Skeletal muscle tissue (tissue), 4 donors: Measurements from ENCODE around the gene CASKIN2. TPM values are rescaled to one million over a fixed set of nuclear protein-coding genes. Genes with fewer than 3 reads are reported as not detected.

Source experiments
- H3K27ac ChIP-seq: one replicate; pipeline ENCODE4 v1.7.0; 2013; ENCODE audit warnings: mild to moderate bottlenecking, low read depth, low read length, inconsistent platforms
- H3K27me3 ChIP-seq, 3 donors: one replicate each; pipeline ENCODE4 v1.7.0; 2013; ENCODE audit warnings: low read length in 3 of 3; ENCODE audit not compliant: control insufficient read depth in 3 of 3, insufficient read depth in 3 of 3
- H3K36me3 ChIP-seq, 3 donors: one replicate each; pipeline ENCODE4 v1.7.0; 2013; ENCODE audit warnings: low read length in 3 of 3; ENCODE audit not compliant: control insufficient read depth in 3 of 3, insufficient read depth in 3 of 3
- H3K4me1 ChIP-seq, 3 donors: one replicate each; pipeline ENCODE4 v1.7.0; 2013; ENCODE audit warnings: low read length in 3 of 3, mild to moderate bottlenecking in 3 of 3; ENCODE audit not compliant: control insufficient read depth in 3 of 3, insufficient read depth in 3 of 3
- H3K4me3 ChIP-seq, 3 donors: one replicate each; pipeline ENCODE4 v1.7.0; 2013; ENCODE audit warnings: low read length in 3 of 3
- H3K9ac ChIP-seq, 3 donors: one replicate each; pipeline ENCODE4 v1.7.0; 2013; ENCODE audit warnings: low read length in 3 of 3, mild to moderate bottlenecking in 3 of 3, moderate library complexity in 2 of 3, low read depth in 1 of 3
- H3K9me3 ChIP-seq, 3 donors: one replicate each; pipeline ENCODE4 v1.7.0; 2013; ENCODE audit warnings: low read length in 3 of 3; ENCODE audit not compliant: control insufficient read depth in 3 of 3
- total RNA-seq: library from RNA; depleted of rRNA; stranded (reverse); fragments of >200 nt; gene quantifications from one replicate; pipeline ENCODE4 v1.2.3, GENCODE V29; 2014
- donor health status: Osteomylitis.

CASKIN2 gene
- total RNA-seq, 1 donor from 2014 or later, result 8.9 TPM

DNA sequence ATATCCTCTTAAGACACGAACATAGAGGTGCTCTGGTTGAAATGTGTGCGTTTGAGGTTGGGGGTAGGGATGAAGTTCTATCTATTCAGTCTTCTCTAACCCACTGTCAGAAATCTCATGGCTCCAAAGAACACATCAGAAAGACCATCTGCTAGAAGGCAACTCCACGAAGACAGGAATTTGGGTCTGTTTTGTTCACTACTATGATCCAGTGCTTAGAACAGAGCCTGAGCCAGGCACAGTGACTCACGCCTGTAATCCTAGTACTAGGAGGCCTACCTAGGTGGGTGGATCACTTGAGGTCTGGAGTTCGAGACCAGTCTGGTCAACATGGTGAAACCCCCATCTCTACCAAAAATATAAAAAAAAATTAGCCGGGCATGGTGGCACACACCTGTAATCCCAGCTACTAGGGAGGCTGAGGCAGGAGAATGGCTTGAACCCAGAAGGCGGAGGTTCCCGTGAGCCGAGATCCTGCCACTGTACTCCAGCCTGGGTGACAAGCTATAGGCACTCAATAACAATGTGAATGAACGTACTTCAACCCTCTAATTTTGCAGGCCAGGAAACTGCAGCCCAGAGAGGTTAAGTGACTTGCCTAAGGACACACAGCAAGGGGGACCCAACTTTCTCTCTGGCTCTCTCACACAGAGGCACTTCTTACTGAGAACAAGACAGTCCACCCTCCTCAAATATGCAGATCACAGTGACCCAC, 2.3 kb downstream of the CASKIN2 start:
- Histone ChIP-seq H3K4me1 (peaks cover 61 to 81% (median 70%) of the 10 kb centered on the region in 3 donors), H3K4me3 (peak overlapping the region; percentile 82 to 88 (median 85)), H3K9me3 (no peaks in the 10 kb centered on the region), H3K36me3 (peaks cover 8 to 23% (median 9%) of the 10 kb centered on the region in 3 donors), H3K27me3 (no peaks in the 10 kb centered on the region), H3K9ac (peak overlapping the region; percentile 87 to 90 (median 87)), H3K27ac (peak overlapping the region; percentile 91)

- Histone ChIP-seq H3K9me3 (no peaks in the 10 kb centered on the region), H3K27me3 (no peaks in the 10 kb centered on the region), H3K4me1 (peaks cover 55 to 71% (median 58%) of the 10 kb centered on the region in 3 donors), H3K36me3 (peaks cover 12 to 26% (median 14%) of the 10 kb centered on the region in 3 donors), H3K4me3 (peak overlapping the region; percentile 22 to 42 (median 30)), H3K9ac (peak overlapping the region; percentile 45 to 68 (median 59)), H3K27ac (peak overlapping the region; percentile 91)
Observed at GRCh38 chr17:75511610-75512575, 3.4 kb downstream of the CASKIN2 start.

GRCh38 chr17:75511270-75511609, 4.1 kb downstream of the CASKIN2 start:
- Histone ChIP-seq H3K9me3 (no peaks in the 10 kb centered on the region), H3K4me3 (peak overlapping the region; percentile 6 to 42 (median 31)), H3K4me1 (peaks cover 55 to 68% (median 58%) of the 10 kb centered on the region in 3 donors), H3K9ac (peak overlapping the region in 1 of 3 donors; percentile 68), H3K36me3 (peaks cover 15 to 32% (median 19%) of the 10 kb centered on the region in 3 donors), H3K27ac (peak overlapping the region; percentile 91), H3K27me3 (no peaks in the 10 kb centered on the region)

- Histone ChIP-seq H3K4me1 (peaks cover 53 to 66% (median 54%) of the 10 kb centered on the region in 3 donors), H3K27ac (peak overlapping the region; percentile 91), H3K9me3 (no peaks in the 10 kb centered on the region), H3K9ac (peak overlapping the region; percentile 50 to 66 (median 57)), H3K27me3 (no peaks in the 10 kb centered on the region), H3K36me3 (peaks cover 28 to 42% (median 29%) of the 10 kb centered on the region in 3 donors), H3K4me3 (peak overlapping the region in 1 of 3 donors; percentile 41)
Observed at GRCh38 chr17:75509528-75510258, 5.6 kb downstream of the CASKIN2 start.

DNA sequence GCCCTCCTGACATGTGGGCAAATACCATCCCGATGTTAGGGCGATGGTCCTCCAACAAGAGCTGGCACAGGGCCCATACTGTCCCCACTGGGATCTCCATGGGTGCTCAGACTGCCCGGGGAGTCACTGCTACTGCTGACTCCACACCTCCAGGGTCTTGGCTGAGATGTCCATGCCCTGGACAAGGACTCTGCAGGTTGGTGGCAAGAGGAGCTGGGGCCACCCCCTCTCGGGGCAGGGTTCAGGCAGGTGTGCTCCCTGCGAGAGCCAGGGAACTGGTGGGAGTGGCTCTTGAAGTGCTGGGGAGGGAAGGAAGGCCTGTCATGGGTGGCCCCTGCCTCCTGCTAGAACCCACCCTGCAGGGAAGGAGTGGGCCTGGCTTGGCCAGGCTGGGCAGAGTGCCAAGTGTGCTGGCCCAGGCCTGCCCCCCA, 6.4 kb downstream of the CASKIN2 start:
- Histone ChIP-seq H3K4me1 (peaks cover 46 to 66% (median 53%) of the 10 kb centered on the region in 3 donors), H3K9me3 (no peaks in the 10 kb centered on the region), H3K9ac (peak overlapping the region; percentile 50 to 57 (median 57)), H3K4me3 (no peak overlapping the region), H3K36me3 (peaks cover 28 to 42% (median 29%) of the 10 kb centered on the region in 3 donors), H3K27ac (peak overlapping the region; percentile 91), H3K27me3 (no peaks in the 10 kb centered on the region)

DNA sequence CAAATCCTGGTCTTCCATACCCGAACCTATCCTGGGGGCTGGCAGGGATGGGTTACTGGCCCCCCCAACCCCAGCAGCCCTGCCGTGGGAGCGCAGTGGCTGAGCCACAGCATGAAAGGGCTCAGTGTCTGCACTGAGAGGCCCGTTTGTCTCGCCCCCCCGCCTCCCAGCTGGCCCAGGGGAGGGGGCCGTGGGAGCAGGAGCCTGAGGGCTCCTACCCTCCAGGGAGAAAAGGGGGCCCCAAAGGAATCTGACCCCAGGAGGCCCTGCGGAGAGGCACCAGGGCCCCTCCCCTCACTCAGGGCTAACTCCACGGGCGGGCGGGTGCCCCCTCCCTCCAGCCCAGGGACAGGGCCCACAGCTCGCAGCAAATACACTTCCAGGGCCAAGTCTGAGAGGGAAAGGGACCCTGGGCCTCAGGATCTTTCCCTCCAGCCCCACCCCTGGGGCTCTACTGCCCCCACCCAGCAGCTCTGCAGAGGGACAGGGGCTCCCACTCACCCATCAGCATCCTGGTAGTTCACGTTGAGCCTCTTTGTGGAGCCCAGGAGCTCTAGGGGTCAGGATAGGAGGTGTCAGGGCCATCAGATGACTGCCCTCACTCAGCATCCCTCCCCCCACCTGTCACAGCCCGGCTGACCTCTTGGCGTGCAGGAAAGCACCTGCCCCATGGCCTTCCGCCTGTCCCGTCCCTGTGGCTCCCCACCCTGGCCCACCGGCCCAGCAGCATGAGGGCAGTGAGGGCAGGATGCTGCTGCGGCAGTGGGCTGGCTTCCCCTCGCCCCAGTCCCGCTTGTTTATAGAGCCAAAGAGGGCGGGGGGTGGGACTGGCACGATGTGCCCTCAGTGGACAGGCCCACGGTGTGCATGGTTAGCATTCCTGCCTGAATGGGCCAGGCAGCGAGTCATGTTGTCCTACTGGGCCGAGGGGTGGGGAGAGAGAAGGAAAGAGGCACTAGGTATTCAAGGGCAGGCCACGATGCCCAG, 7.3 kb downstream of the CASKIN2 start:
- H3K36me3 ChIP-seq, result peaks cover 29 to 38% (median 32%) of the 10 kb centered on the region in 3 donors
- peak overlapping the region; percentile 91 for H3K27ac ChIP-seq
- peaks cover 37 to 60% (median 46%) of the 10 kb centered on the region in 3 donors for H3K4me1 ChIP-seq

DNA sequence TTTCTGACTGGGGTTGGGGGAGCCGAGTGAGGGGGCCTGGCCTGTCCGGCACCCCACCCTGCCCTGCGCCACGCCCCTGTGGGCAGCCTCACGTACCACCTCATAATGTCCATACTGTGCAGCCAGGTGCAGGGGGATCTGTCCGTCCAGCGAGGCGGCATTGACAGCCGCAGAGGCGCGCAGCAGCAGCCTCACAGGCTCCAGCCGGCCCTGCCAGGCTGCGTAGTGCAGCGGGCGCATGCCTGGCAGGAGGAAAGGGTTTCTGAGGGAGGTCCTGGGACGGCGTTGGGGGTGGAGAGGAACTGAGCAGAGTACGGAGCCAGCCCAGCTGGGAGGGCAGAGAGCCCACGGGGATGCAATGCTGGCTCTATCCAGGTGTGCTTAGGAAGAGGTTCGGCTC, 8.4 kb downstream of the CASKIN2 start:
- H3K9ac ChIP-seq, result peak overlapping the region in 1 of 3 donors; percentile 25
- H3K36me3 ChIP-seq, result peaks cover 28 to 38% (median 29%) of the 10 kb centered on the region in 3 donors
- H3K27me3 ChIP-seq, result no peaks in the 10 kb centered on the region
- no peaks in the 10 kb centered on the region for H3K9me3 ChIP-seq
- no peak overlapping the region for H3K4me3 ChIP-seq
- H3K27ac ChIP-seq, result no peak overlapping the region
- H3K4me1 ChIP-seq, result peaks cover 26 to 48% (median 35%) of the 10 kb centered on the region in 3 donors

More for the DNA sequence above, 7.3 kb downstream of the CASKIN2 start:
- H3K9me3 ChIP-seq, result no peaks in the 10 kb centered on the region
- H3K9ac ChIP-seq, result peak overlapping the region in 2 of 3 donors; percentile 20 to 57
- no peak overlapping the region for H3K4me3 ChIP-seq
- no peaks in the 10 kb centered on the region for H3K27me3 ChIP-seq

- Histone ChIP-seq H3K9ac (no peak overlapping the region), H3K36me3 (peaks cover 26 to 36% (median 26%) of the 10 kb centered on the region in 3 donors), H3K4me3 (no peak overlapping the region), H3K9me3 (no peaks in the 10 kb centered on the region), H3K27me3 (no peaks in the 10 kb centered on the region), H3K27ac (no peak overlapping the region), H3K4me1 (peaks cover 25 to 47% (median 33%) of the 10 kb centered on the region in 3 donors)
Observed at GRCh38 chr17:75506134-75506533, 9.2 kb downstream of the CASKIN2 start.
